Uterus (tissue), 4 donors: ENCODE measurements around the gene PARP6. TPM values are rescaled to one million over a fixed set of nuclear protein-coding genes. Genes with fewer than 3 reads are reported as not detected.

Experiments
- DNase-seq, 2 donors: peaks; one replicate each; pipeline ENCODE4 v3.0.0-alpha.2; 2019 to 2020
- H3K27ac ChIP-seq, 2 donors: fragments of 200-600 bp; sonication (generic); 1 replicate in 1 of 2; 2 replicates in 1 of 2; pipeline ENCODE4 v1.5.1; 2016 to 2018
- H3K27me3 ChIP-seq, 2 donors: fragments of 200-600 bp; sonication (generic); one replicate each; pipeline ENCODE4 v1.5.1; 2018 to 2019; ENCODE audit warnings: control low read depth in 1 of 2
- H3K36me3 ChIP-seq, 2 donors: fragments of 200-600 bp; sonication (generic); one replicate each; pipeline ENCODE4 v1.5.1; 2019; ENCODE audit warnings: control low read depth in 1 of 2
- H3K4me1 ChIP-seq, 2 donors: fragments of 200-600 bp; sonication (generic); one replicate each; pipeline ENCODE4 v1.5.1; 2018 to 2019; ENCODE audit warnings: control low read depth in 1 of 2
- H3K4me3 ChIP-seq, 2 donors: fragments of 200-600 bp; sonication (generic); 1 replicate in 1 of 2; 2 replicates in 1 of 2; pipeline ENCODE4 v1.5.1; 2018 to 2019; ENCODE audit warnings: mild to moderate bottlenecking in 1 of 2
- H3K9me3 ChIP-seq, 2 donors: fragments of 200-600 bp; sonication (generic); one replicate each; pipeline ENCODE4 v1.5.1; 2019; ENCODE audit warnings: control low read depth in 1 of 2
- POLR2A ChIP-seq, 2 donors: fragments of 450-650 bp; IDR thresholded peaks; one replicate each; pipeline ENCODE4 v1.6.1; 2016; ENCODE audit warnings: antibody characterized with exemption in 2 of 2, mild to moderate bottlenecking in 1 of 2, moderate library complexity in 1 of 2
- intact Hi-C: fragments of 100-400 bp; cut with DNase I; formaldehyde crosslinking; loops from one replicate; pipeline ENCODE4 v1.15.1; 2023; ENCODE audit warnings: low total_unique reads
- total RNA-seq, 4 donors: library from RNA; depleted of rRNA in 3 of 4; stranded (reverse); fragments of >200 nt in 3 of 4; gene quantifications; one replicate each; pipeline versions ENCODE4 v1.1.0 to v1.2.4, GENCODE V29; 2014 to 2023
- TF ChIP-seq, protein P1 (sequence below), 4 experiments: fragments of 200-600 bp in 2 of 4; fragments of 450-650 bp in 2 of 4; sonication (generic) in 2 of 4; IDR thresholded peaks; one replicate each; pipeline ENCODE4 v1.5.1; 2016 to 2019; ENCODE audit warnings: antibody characterized with exemption in 4 of 4, mild to moderate bottlenecking in 2 of 4, moderate library complexity in 1 of 4
- donor health status: DM: yes; HTN: yes; CAD: no.

The PARP6 gene
- total RNA-seq, 4 donors from 2014 or later = 32.1 to 111 (median 55.6) TPM

GRCh38 chr15:72306211-72306785, 33.9 kb upstream of the PARP6 start:
- H3K27me3 ChIP-seq = no peaks in the 10 kb centered on the region
- intact Hi-C loops = no loop called here
- peak in 1 of 2 donors; percentile 22 for DNase-seq
- TF ChIP-seq, protein P1, sequence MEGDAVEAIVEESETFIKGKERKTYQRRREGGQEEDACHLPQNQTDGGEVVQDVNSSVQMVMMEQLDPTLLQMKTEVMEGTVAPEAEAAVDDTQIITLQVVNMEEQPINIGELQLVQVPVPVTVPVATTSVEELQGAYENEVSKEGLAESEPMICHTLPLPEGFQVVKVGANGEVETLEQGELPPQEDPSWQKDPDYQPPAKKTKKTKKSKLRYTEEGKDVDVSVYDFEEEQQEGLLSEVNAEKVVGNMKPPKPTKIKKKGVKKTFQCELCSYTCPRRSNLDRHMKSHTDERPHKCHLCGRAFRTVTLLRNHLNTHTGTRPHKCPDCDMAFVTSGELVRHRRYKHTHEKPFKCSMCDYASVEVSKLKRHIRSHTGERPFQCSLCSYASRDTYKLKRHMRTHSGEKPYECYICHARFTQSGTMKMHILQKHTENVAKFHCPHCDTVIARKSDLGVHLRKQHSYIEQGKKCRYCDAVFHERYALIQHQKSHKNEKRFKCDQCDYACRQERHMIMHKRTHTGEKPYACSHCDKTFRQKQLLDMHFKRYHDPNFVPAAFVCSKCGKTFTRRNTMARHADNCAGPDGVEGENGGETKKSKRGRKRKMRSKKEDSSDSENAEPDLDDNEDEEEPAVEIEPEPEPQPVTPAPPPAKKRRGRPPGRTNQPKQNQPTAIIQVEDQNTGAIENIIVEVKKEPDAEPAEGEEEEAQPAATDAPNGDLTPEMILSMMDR (IDR thresholded peaks at IDR 0.05) = no peak
- no peak for TF ChIP-seq POLR2A (IDR thresholded peaks at IDR 0.05)
- H3K36me3 ChIP-seq = no peaks in the 10 kb centered on the region
- H3K27ac ChIP-seq = no peak overlapping the region
- no peaks in the 10 kb centered on the region for H3K9me3 ChIP-seq
- no peaks in the 10 kb centered on the region for H3K4me1 ChIP-seq
- H3K4me3 ChIP-seq = no peak overlapping the region

DNA sequence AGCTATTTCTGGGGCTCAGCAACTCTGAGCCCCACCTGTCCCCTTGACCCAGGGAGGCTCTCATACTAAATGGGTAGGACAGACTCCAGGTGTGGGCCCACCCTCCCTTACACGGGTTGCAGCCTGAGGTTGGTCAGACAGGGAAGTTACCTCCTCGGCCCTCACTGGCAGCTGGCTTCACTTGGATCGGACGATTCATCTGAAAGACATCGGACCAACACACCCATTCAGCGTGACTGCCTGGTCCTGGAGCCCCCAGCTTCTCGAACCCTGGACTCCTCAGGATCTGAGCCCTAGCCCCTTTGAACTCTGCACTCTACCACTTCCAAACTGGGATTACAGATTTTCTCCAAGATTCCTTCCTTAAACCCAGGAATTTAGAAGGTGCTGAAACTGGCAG, 32.2 kb upstream of the PARP6 start:
- H3K9me3 ChIP-seq = no peaks in the 10 kb centered on the region
- no peak overlapping the region for H3K4me3 ChIP-seq
- no peak for DNase-seq
- H3K4me1 ChIP-seq = no peaks in the 10 kb centered on the region
- no peak for TF ChIP-seq POLR2A (IDR thresholded peaks at IDR 0.05)
- TF ChIP-seq, protein P1 (IDR thresholded peaks at IDR 0.05) = no peak
- intact Hi-C loops = no loop called here
- no peaks in the 10 kb centered on the region for H3K27me3 ChIP-seq
- H3K36me3 ChIP-seq = no peaks in the 10 kb centered on the region
- no peak overlapping the region for H3K27ac ChIP-seq

- Histone ChIP-seq H3K9me3 (no peaks in the 10 kb centered on the region), H3K4me3 (no peak overlapping the region), H3K4me1 (no peaks in the 10 kb centered on the region), H3K36me3 (no peaks in the 10 kb centered on the region), H3K27me3 (no peaks in the 10 kb centered on the region), H3K27ac (no peak overlapping the region)
- no peak for DNase-seq
- intact Hi-C loops = no loop called here
- TF ChIP-seq POLR2A (IDR thresholded peaks at IDR 0.05) = no peak
- TF ChIP-seq, protein P1 (IDR thresholded peaks at IDR 0.05) = no peak
Observed at GRCh38 chr15:72302955-72303354, 30.6 kb upstream of the PARP6 start.

DNA sequence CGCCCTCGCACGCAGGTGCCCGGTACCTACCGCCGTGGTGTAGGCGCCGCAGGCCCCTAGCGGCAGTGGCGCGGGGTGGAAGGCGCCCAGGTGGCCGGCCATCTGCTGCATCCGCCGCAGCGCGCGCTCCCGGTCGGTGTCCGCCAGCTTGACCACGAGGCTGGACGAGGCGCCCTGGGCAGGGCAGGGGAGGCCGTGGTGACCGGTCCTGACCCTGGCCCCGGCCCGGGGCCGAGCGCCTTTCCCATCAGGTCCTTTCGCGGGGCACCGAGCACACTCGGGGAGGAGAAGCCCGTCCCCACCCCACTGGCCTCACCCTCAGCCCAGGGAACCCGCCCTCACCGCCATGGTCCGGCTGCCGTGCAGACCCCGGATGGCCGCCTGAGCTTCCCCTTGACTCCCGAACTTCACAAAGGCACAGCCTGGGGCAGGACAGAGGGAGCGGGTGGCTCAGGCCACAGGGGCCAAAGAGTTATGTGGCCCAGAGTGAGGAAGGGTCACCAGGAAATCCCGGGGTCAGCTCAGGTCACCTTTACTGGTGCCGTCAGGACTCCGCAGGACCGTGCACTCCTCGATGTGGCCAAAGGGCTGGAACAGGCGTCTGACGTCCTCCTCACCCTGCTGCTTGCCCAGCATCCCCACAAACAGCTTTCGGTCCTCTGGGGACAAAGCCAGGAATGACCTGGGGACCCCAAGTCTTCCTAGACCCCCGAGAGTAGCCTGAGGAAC, 17.4 kb upstream of the PARP6 start:
- no peaks in the 10 kb centered on the region for H3K27me3 ChIP-seq
- no peak overlapping the region for H3K27ac ChIP-seq
- no peak for DNase-seq
- no peaks in the 10 kb centered on the region for H3K4me1 ChIP-seq
- no peak for TF ChIP-seq POLR2A (IDR thresholded peaks at IDR 0.05)
- TF ChIP-seq, protein P1 (IDR thresholded peaks at IDR 0.05) = no peak
- H3K4me3 ChIP-seq = no peak overlapping the region
- intact Hi-C loops = no loop called here
- no peaks in the 10 kb centered on the region for H3K9me3 ChIP-seq
- no peaks in the 10 kb centered on the region for H3K36me3 ChIP-seq

- Histone ChIP-seq H3K4me3 (no peak overlapping the region), H3K4me1 (no peaks in the 10 kb centered on the region), H3K9me3 (no peaks in the 10 kb centered on the region), H3K27ac (no peak overlapping the region), H3K36me3 (no peaks in the 10 kb centered on the region), H3K27me3 (no peaks in the 10 kb centered on the region)
- intact Hi-C loops = no loop called here
- TF ChIP-seq, protein P1 (IDR thresholded peaks at IDR 0.05) = no peak
- no peak for TF ChIP-seq POLR2A (IDR thresholded peaks at IDR 0.05)
- no peak for DNase-seq
Observed at GRCh38 chr15:72288796-72289596, 16.6 kb upstream of the PARP6 start.
